Heart left ventricle (tissue), 13 donors: Measurements from ENCODE around the gene TJP2.

Source experiments
- POLR2A ChIP-seq, 2 donors: fragments of 450-650 bp; IDR thresholded peaks; one replicate each; pipeline ENCODE4 v1.6.1; 2017; ENCODE audit warnings: antibody characterized with exemption in 2 of 2, mild to moderate bottlenecking in 2 of 2, moderate library complexity in 2 of 2
- TF ChIP-seq, protein P1 (sequence below), 12 donors: fragments of 200-600 bp; sonication (generic) in 4 of 12; IDR thresholded peaks; one replicate each; pipeline versions ENCODE4 v1.5.0 to v1.8.0; 2018 to 2022; ENCODE audit warnings: antibody characterized with exemption in 12 of 12, mild to moderate bottlenecking in 5 of 12
- donor health status: ischemic (EF 13 %, LVEDD 7.1; RV severe dilation, severe dysfunction).
- donor health status: DM: no; HTN: yes; CAD: no.
- donor health status: DM: no; HTN: no; CAD: no.
- donor health status: ischemic (EF 25% LVEDD 6.9; RV normal size, moderate dysfunction).
- donor health status: ischemic (EF 25% LVEDD 5.7; RV mildly dilated, moderate dysfunction).
- donor health status: ischemic (EF 35%, LVEDD 5.7; RV mildly dilated, moderate dysfunction).
- donor health status: nonischemic (EF 11% LVEDD 7.7; RV severe dilation, severe dysfunction).
- donor health status: DM: yes; HTN: yes; CAD: no.
- donor health status: PGD.
- donor health status: ischemic (EF 29% LVEDD 5.4; RV normal size, mild dysfunction).
- donor health status: nonischemic (EF 23%, LVEDD 6.1; RV moderate dilation, normal function).

DNA sequence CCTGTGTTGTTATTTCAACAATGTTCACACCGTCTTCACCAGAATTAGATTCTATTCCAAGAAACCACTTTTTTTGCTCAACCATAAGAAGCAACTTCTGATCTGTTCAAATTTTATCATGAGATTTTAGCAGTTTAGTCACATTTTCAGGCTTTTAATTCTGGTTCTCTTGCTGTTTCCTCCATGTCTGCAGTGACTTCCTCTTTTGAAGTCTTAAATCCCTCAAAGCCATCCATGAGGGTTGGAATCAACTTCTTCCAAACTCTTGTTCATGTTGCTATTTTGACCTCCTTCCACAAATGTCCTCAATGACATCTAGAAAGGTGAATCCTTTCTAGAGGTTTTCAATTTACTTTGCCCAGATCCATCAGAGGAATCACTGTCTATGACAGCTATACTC, 125.2 kb downstream of the TJP2 start:
- TF ChIP-seq, protein P1, sequence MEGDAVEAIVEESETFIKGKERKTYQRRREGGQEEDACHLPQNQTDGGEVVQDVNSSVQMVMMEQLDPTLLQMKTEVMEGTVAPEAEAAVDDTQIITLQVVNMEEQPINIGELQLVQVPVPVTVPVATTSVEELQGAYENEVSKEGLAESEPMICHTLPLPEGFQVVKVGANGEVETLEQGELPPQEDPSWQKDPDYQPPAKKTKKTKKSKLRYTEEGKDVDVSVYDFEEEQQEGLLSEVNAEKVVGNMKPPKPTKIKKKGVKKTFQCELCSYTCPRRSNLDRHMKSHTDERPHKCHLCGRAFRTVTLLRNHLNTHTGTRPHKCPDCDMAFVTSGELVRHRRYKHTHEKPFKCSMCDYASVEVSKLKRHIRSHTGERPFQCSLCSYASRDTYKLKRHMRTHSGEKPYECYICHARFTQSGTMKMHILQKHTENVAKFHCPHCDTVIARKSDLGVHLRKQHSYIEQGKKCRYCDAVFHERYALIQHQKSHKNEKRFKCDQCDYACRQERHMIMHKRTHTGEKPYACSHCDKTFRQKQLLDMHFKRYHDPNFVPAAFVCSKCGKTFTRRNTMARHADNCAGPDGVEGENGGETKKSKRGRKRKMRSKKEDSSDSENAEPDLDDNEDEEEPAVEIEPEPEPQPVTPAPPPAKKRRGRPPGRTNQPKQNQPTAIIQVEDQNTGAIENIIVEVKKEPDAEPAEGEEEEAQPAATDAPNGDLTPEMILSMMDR (IDR thresholded peaks at IDR 0.05): no peak
- TF ChIP-seq POLR2A (IDR thresholded peaks at IDR 0.05): no peak
